HEK293T (cell line): ENCODE data around the gene UBE2D1.

Experiments used
- L3MBTL2 ChIP-seq: fragments of 450-650 bp; conservative IDR thresholded peaks from 2 replicates; pipeline ENCODE4 v1.6.1; 2016; ENCODE audit warnings: mild to moderate bottlenecking
- PKNOX1 ChIP-seq: fragments of 450-650 bp; IDR thresholded peaks from 2 replicates; pipeline ENCODE4 v1.6.1; 2016

- TF ChIP-seq L3MBTL2 = no peak
- TF ChIP-seq PKNOX1 = no peak
These were observed 36.7 kb downstream of the UBE2D1 start for GRCh38 chr10:58371473-58371872.
